ENCODE data around the gene AKAP13. TPM values are rescaled to one million over a fixed set of nuclear protein-coding genes. Genes with fewer than 3 reads are reported as not detected.
A peak's percentile ranks its signal among the peaks of the same experiment; 100 is the strongest.
"Not testable (repeated sequence)": the region's sequence is repeated elsewhere in the genome, so short reads cannot be mapped to it uniquely, and the experiment has no call there.

Gene AKAP13
- total and polyA plus RNA-seq, 2 of the 13 experiments (the other 11 are each of a cell fraction or from before 2014, with no cell fraction given) = 6.7 to 27.1 TPM

- TF ChIP-seq, protein P1, sequence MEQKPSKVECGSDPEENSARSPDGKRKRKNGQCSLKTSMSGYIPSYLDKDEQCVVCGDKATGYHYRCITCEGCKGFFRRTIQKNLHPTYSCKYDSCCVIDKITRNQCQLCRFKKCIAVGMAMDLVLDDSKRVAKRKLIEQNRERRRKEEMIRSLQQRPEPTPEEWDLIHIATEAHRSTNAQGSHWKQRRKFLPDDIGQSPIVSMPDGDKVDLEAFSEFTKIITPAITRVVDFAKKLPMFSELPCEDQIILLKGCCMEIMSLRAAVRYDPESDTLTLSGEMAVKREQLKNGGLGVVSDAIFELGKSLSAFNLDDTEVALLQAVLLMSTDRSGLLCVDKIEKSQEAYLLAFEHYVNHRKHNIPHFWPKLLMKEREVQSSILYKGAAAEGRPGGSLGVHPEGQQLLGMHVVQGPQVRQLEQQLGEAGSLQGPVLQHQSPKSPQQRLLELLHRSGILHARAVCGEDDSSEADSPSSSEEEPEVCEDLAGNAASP (CRISPR knock-in tag; IDR thresholded peaks at IDR 0.05; ENCODE audit: borderline replicate concordance) = peak; percentile 40; the same call in 1 of the 2 replicates
- TF ChIP-seq ATF3 (CRISPR knock-in tag; IDR thresholded peaks at IDR 0.05) (peak; percentile 71), CEBPG (CRISPR knock-in tag; IDR thresholded peaks at IDR 0.05) (peak; percentile 79), RXRB (CRISPR knock-in tag; IDR thresholded peaks at IDR 0.05; ENCODE audit: borderline replicate concordance) (peak; percentile 69), SOX13 (CRISPR knock-in tag; conservative IDR thresholded peaks at IDR 0.05 in 1 of 2, IDR thresholded peaks at IDR 0.05 in 1 of 2) (peak in 1 of 2 experiments; percentile 75; a peak in 2 of 4 replicates), GATAD2A (CRISPR knock-in tag; IDR thresholded peaks at IDR 0.05) (peak; percentile 54), BCL6 (CRISPR knock-in tag; IDR thresholded peaks at IDR 0.05) (peak; percentile 53; the same call in 1 of the 2 replicates), SOX5 (CRISPR knock-in tag; IDR thresholded peaks at IDR 0.05; ENCODE audit: borderline replicate concordance) (peak; percentile 60; the same call in 1 of the 2 replicates), RARA (CRISPR knock-in tag; IDR thresholded peaks at IDR 0.05) (peak; percentile 84), ELF3 (CRISPR knock-in tag; IDR thresholded peaks at IDR 0.05) (peak; percentile 42; the same call in 1 of the 2 replicates)
- not testable (repeated sequence) for TF ChIP-seq SOX13 (IDR thresholded peaks at IDR 0.05)
- TF ChIP-seq, protein P2, sequence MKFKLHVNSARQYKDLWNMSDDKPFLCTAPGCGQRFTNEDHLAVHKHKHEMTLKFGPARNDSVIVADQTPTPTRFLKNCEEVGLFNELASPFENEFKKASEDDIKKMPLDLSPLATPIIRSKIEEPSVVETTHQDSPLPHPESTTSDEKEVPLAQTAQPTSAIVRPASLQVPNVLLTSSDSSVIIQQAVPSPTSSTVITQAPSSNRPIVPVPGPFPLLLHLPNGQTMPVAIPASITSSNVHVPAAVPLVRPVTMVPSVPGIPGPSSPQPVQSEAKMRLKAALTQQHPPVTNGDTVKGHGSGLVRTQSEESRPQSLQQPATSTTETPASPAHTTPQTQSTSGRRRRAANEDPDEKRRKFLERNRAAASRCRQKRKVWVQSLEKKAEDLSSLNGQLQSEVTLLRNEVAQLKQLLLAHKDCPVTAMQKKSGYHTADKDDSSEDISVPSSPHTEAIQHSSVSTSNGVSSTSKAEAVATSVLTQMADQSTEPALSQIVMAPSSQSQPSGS (CRISPR knock-in tag; IDR thresholded peaks at IDR 0.05) = peak; percentile 56
- TF ChIP-seq, protein P3, sequence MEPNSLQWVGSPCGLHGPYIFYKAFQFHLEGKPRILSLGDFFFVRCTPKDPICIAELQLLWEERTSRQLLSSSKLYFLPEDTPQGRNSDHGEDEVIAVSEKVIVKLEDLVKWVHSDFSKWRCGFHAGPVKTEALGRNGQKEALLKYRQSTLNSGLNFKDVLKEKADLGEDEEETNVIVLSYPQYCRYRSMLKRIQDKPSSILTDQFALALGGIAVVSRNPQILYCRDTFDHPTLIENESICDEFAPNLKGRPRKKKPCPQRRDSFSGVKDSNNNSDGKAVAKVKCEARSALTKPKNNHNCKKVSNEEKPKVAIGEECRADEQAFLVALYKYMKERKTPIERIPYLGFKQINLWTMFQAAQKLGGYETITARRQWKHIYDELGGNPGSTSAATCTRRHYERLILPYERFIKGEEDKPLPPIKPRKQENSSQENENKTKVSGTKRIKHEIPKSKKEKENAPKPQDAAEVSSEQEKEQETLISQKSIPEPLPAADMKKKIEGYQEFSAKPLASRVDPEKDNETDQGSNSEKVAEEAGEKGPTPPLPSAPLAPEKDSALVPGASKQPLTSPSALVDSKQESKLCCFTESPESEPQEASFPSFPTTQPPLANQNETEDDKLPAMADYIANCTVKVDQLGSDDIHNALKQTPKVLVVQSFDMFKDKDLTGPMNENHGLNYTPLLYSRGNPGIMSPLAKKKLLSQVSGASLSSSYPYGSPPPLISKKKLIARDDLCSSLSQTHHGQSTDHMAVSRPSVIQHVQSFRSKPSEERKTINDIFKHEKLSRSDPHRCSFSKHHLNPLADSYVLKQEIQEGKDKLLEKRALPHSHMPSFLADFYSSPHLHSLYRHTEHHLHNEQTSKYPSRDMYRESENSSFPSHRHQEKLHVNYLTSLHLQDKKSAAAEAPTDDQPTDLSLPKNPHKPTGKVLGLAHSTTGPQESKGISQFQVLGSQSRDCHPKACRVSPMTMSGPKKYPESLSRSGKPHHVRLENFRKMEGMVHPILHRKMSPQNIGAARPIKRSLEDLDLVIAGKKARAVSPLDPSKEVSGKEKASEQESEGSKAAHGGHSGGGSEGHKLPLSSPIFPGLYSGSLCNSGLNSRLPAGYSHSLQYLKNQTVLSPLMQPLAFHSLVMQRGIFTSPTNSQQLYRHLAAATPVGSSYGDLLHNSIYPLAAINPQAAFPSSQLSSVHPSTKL (CRISPR knock-in tag; IDR thresholded peaks at IDR 0.05) = peak; percentile 72
Measured at GRCh38 chr15:85346462-85347084, 33.8 kb upstream of the AKAP13 start (continued).
